Measurements from ENCODE around the gene TFCP2L1.
"Not testable (repeated sequence)": the region's sequence is repeated elsewhere in the genome, so short reads cannot be mapped to it uniquely, and the experiment has no call there.

DNA sequence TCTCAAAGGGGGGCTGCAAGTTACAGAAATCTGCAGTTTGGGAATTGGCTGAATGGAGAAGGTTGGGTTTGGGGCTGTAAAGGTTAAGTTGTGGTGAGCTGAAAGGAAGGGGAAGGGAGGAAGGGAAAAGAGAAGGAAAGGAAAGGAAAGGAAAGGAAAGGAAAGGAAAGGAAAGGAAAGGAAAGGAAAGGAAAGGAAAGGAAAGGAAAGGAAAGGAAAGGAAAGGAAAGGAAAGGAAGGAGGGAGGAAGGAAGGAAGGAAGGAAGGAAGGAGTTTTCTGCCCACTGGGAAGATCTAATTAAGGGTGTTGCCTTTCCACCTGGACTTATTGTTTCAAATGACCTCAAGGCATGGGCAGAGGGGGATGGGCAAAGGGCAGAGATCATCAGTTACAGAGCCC is 16.2 kb upstream of the TFCP2L1 start:
- TF ChIP-seq, protein P1, sequence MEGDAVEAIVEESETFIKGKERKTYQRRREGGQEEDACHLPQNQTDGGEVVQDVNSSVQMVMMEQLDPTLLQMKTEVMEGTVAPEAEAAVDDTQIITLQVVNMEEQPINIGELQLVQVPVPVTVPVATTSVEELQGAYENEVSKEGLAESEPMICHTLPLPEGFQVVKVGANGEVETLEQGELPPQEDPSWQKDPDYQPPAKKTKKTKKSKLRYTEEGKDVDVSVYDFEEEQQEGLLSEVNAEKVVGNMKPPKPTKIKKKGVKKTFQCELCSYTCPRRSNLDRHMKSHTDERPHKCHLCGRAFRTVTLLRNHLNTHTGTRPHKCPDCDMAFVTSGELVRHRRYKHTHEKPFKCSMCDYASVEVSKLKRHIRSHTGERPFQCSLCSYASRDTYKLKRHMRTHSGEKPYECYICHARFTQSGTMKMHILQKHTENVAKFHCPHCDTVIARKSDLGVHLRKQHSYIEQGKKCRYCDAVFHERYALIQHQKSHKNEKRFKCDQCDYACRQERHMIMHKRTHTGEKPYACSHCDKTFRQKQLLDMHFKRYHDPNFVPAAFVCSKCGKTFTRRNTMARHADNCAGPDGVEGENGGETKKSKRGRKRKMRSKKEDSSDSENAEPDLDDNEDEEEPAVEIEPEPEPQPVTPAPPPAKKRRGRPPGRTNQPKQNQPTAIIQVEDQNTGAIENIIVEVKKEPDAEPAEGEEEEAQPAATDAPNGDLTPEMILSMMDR (IDR thresholded peaks at IDR 0.05; ENCODE audit: low read length), result not testable (repeated sequence)
- not testable (repeated sequence) for TF ChIP-seq EZH2 (IDR thresholded peaks at IDR 0.05; ENCODE audit: borderline replicate concordance, low read length)

Data from OCI-LY1 (cell line).